T1000 (cell line): ENCODE measurements around the gene PLXNA4.

Experiments
- DNase-seq: peaks from one replicate; lab custom pipeline; 2025; ENCODE audit warnings: mixed read lengths; lab: John Stamatoyannopoulos, UW

Gene PLXNA4

GRCh38 chr7:132113536-132114371, 462.5 kb downstream of the PLXNA4 start:
- no peak for DNase-seq

- no peak for DNase-seq
Observed at GRCh38 chr7:132112657-132113056, 463.6 kb downstream of the PLXNA4 start.

- DNase-seq, result no peak
Observed at GRCh38 chr7:132112106-132112505, 464.2 kb downstream of the PLXNA4 start.

DNA sequence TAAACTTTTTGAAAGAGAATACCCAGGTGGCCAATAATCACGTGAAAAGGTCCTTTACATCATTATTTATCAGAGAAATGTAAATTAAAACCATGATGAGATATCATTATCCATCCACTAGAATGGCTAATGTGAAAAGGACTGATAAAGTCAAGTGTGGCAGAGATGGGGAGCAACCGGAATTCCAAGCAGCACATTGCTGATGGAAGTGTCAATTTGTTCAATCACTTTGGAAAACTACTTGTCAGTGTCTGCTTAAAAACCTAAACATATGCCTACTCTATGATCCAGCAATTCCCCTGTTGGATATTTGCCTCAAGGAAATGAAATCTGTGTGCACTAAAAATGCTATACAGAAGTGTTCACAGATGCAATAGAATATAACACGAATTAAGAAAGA, 465.6 kb downstream of the PLXNA4 start:
- no peak for DNase-seq

DNA sequence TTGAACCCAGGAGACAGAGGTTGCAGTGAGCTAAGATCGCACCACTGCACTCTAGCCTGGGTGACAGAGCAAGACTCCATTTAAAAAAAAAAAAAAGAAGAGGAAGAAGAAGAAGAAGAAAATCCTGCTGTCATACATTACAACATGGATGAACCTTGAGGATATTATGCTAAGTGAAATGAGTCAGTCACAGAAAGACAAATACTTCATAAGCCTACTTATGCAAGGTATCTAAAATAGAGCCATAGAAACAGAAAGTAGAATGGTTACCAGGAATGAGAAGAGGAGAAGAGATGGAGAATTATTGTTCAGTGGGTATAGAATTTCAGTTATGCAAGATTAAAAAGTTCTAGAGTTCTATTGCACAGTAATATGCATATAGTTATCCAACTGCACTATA, 466.5 kb downstream of the PLXNA4 start:
- no peak for DNase-seq

DNA sequence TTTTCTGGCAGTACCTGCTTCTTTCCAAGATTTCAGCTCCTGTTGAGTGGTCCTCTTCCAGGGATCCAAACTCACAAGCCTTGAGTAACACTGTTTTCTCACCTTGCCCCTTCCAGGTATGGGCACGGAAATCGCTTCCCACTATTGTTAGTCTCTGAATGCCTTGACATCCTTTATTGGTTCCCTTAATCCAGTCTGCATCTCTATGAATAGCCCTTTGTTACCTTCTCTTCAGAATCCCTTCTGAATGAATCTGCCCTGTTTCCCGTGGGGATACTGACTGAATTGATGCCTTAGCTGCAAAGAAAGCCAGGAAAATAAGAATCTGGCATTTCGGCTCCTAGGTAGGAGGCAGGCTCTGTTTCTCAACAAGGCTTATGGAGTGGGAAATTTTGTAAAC, 467.7 kb downstream of the PLXNA4 start:
- DNase-seq, result no peak

GRCh38 chr7:132106491-132106890, 469.8 kb downstream of the PLXNA4 start:
- no peak for DNase-seq

GRCh38 chr7:132105096-132105495, 471.2 kb downstream of the PLXNA4 start:
- no peak for DNase-seq

DNA sequence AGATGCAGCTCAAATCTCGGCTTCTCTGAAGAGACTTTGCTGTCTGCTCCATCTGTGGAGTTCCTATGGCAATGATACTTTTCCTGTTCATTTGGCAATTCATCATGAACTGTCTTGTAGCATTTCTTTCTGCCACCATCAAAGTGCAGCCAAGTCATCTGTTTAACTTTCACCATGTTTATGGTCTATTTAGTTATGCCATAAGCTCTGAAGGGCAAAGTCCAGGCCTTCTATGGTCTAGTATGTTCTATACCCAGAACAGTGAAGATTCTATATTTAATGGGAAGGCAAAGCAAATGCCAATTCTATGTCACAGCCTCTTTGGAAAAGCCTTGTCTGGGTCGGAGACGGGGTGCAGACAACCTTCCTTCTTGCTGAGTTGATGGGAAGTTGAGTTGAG, 472.6 kb downstream of the PLXNA4 start:
- no peak for DNase-seq

- DNase-seq, result no peak
Observed at GRCh38 chr7:132102942-132103341, 473.3 kb downstream of the PLXNA4 start.

- no peak for DNase-seq
Observed at GRCh38 chr7:132102391-132102790, 473.9 kb downstream of the PLXNA4 start.

GRCh38 chr7:132100981-132101380, 475.3 kb downstream of the PLXNA4 start:
- DNase-seq, result no peak

GRCh38 chr7:132100483-132100882, 475.8 kb downstream of the PLXNA4 start:
- DNase-seq, result no peak

GRCh38 chr7:132099163-132099562, 477.1 kb downstream of the PLXNA4 start:
- no peak for DNase-seq

- DNase-seq, result no peak
Observed at GRCh38 chr7:132098327-132098726, 477.9 kb downstream of the PLXNA4 start.

DNA sequence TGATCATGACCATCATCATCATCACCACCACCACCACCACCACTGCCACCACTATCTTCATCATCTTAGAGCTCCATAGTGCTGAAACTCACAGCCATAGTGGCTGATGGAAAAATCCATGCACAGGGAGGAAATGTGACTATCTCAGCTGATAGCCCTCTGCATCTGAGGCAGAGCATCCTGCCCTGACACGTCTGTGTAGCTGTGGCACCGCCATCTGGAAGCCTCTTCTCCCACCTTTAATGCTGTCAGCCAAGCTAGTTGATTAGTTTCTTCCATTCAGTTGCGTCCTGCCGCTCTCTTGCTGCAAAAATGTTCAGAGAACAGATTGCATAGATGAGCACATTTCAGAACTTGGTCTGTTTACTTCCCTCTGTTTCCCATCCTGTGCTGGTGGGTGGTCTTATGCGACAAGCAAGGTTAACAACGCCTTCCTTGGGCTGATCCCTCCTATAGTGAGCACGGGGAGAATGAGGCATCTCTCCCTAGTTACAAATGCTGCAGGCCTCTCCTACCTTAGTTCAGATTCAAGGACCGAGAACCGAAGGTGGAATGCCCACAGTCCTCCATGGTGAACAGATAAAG, 478.6 kb downstream of the PLXNA4 start:
- DNase-seq, result no peak

GRCh38 chr7:132095111-132095765, 481.0 kb downstream of the PLXNA4 start:
- no peak for DNase-seq

- no peak for DNase-seq
Observed at GRCh38 chr7:132092106-132092505, 484.2 kb downstream of the PLXNA4 start.

DNA sequence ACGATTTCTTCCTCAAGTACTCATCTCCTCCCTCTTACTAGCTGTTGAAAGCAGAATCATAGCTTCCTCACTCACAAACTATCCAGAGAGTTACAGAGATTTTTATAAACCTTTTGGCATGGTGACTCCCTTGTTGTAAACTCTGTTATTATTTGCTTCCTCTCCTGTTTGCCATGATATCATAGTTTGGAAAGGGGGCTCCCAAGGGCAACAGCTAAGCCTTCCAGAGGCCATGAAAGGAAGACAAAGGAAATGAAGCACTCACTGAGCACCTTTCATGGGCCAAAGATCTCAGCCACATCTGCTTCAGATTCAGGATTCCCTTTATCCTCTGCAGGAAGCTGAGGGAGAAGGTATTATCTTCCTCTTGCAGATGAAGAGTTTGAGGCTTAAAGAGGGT, 484.6 kb downstream of the PLXNA4 start:
- no peak for DNase-seq

DNA sequence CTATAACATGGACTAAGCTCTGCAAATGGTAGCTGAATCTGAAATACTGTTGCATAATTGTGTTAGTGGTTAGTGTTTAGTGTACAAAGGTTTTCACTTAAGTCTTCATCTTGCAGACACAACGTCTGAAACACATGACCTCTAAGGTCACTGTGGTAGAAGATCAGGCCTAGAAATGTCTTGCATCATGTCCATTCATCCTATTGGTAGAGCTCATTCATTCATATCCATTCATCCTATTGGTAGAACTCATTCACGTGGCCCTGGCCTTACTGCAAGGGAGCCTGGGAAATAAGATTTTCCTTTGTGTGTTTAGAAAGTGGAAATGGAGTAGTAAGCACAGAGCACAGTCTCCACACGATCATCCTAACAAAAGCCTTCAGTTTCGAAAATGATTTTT, 485.8 kb downstream of the PLXNA4 start:
- no peak for DNase-seq

DNA sequence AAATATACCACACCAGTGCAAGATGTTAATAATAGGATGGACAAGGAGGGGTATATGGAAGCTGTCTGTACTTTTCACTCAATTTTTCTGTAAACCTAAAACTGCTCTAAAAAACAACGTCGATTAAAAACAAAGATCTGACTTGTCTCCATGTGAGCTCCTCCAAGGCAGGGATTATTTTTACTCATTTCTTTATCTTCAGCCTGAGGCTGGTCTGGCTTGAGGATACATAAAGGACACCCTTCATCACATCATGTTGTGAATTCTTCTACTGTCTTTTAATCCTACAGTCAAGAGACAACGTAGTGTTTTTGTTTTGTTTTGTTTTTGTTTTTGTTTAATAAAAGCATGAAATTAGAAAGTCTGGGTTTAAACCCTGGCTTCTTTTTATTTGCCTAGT, 486.9 kb downstream of the PLXNA4 start:
- no peak for DNase-seq

DNA sequence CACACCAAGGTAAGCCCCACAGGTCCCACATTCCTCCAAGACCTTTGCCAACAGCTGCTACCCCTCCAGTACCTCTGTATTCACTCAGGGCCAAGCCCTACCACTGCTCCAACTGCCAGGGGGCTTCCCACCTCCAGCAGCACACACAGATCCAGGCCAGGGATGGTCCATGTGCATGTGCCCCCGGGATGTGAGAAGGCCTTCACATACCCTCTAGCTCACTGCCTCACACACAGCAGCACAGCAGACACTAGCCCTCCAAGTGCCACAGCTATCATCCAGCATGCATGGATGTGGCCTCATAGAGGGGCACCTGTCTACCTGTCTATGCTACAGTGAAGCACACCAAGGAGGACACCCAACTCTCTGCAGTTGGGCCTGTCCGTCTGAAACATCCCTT, 488.8 kb downstream of the PLXNA4 start:
- DNase-seq, result no peak

- no peak for DNase-seq
Observed at GRCh38 chr7:132084776-132085388, 491.4 kb downstream of the PLXNA4 start.
